Measurements from ENCODE around the gene CUTC.
A peak's percentile ranks its signal among the peaks of the same experiment; 100 is the strongest.
"Not testable (repeated sequence)": the region's sequence is repeated elsewhere in the genome, so short reads cannot be mapped to it uniquely, and the experiment has no call there.

CUTC gene, protein sequence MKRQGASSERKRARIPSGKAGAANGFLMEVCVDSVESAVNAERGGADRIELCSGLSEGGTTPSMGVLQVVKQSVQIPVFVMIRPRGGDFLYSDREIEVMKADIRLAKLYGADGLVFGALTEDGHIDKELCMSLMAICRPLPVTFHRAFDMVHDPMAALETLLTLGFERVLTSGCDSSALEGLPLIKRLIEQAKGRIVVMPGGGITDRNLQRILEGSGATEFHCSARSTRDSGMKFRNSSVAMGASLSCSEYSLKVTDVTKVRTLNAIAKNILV

GRCh38 chr10:99732033-99732842, at the start of gene CUTC, which contains the start of gene COX15:
CUTC (plus strand) TSS chr10:99732234; CDS start chr10:99732349, 115 bp downstream.
COX15 (minus strand) TSS chr10:99732127; CDS start chr10:99732049, 78 bp downstream.
- ATAC-seq (peak; percentile 96), DNase-seq (peak; percentile 95)

DNA sequence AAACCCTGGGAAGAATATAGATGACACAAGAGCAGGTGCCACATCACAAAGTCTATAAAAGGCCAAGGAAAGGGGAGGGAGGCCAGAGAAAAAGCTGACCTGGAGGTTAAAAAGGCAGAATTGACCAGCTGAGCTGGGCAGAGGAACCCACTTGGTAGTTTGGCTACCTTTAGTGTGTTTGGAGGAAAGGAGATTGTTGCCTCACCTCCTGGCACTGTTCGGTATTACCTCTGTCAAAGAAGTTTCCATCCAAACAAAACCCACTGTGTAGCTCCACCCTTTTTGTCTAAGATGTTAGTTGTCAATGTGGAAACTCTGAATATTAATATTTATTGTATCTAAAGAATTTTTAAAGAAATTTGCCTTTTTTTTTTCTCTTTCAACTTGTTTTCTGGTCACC, 49.3 kb upstream of the CUTC start:
- DNase-seq (no peak), ATAC-seq (peak; percentile 59)

- ATAC-seq (no peak), DNase-seq (no peak)
Observed at GRCh38 chr10:99685597-99685967, 46.5 kb upstream of the CUTC start.

- DNase-seq (no peak), ATAC-seq (no peak)
Observed at GRCh38 chr10:99689461-99689860, 42.6 kb upstream of the CUTC start.

GRCh38 chr10:99693933-99694583, 38.0 kb upstream of the CUTC start:
- no peak for ATAC-seq

GRCh38 chr10:99695761-99696160, 36.3 kb upstream of the CUTC start:
- ATAC-seq (no peak), DNase-seq (no peak)

More at GRCh38 chr10:99693933-99694583, 38.0 kb upstream of the CUTC start:
- no peak for DNase-seq

GRCh38 chr10:99698504-99699080, 33.4 kb upstream of the CUTC start:
- DNase-seq (no peak), ATAC-seq (no peak)

DNA sequence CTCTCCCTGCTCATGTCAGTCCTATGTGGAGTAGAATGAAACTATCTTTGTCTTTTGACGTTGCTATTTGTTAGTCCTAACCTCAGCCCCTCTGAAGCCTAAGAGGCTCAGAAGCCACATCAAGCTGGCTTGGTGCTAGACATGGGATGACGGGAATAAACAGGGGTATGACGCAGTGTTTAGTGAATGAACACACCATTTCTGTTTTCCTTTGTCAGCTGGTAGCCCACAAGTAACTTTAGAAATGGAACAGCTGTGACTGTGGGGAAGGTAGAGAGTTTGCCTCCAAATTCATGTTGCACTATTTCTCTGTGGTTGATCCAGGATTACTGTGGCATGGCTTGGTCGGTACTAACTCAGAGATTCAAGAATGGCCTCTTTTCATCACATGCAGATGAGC, 31.4 kb upstream of the CUTC start:
- ATAC-seq = no peak
- DNase-seq = no peak

GRCh38 chr10:99708428-99709012, 23.5 kb upstream of the CUTC start:
- no peak for DNase-seq
- ATAC-seq = no peak

DNA sequence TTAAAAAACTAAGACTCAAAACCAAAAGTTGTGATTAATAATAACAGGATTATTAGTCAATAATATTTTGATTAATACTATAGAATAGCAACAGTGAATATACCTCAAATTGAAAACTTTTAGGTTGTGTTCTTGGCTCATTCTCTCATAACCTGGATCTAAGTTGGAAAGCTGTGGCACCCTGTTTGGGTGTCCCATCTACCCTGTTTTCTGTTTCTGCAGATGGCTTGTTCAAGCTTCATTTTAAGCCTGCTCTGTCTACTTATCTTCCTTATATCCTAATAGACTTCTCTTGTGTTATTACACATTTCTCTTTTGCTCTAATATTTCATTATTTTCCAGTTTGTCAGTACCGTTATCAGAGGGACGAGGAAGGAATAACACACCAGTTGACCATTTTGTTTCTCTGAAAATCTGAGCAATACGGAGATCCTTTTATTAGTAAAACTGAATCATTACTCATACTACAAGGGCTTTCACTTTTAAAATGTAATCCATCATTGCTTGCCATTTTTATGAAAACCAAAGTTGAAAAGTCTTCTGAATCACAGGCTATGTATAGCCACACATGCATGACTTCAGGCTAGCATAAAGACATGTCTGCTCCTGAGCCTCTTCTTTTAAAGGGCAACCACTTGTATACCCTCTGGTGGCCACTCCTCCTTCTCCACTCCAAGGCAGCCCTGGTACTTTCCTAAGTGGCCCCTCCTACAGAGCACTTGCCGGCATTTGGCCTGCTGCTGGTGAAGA, 22.4 kb upstream of the CUTC start:
- peak; percentile 86 for ATAC-seq
- DNase-seq = peak; percentile 5

- peak; percentile 24 for DNase-seq
- peak; percentile 80 for ATAC-seq
Observed at GRCh38 chr10:99711129-99711719, 20.8 kb upstream of the CUTC start.

GRCh38 chr10:99714446-99714845, 17.6 kb upstream of the CUTC start:
- DNase-seq (no peak), ATAC-seq (no peak)

DNA sequence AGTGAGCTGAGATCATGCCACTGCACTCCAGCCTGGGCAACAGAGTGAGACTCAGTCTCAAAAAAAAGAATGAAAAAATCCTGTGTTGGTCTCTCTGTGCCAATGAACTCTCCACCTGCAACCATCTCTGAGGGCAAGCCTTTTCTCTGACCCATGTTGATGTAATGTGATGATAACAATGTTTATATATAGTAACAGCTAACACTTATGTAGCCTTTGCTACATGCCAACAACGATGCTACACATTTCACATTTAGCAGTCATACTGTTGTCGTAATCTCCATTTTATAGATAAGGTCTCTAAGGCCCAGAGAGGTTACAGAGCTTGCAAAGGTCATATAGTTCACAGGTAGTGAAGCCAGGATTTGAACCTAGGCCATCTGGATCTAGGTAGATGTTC, 11.6 kb upstream of the CUTC start:
- DNase-seq (no peak), ATAC-seq (no peak)

DNA sequence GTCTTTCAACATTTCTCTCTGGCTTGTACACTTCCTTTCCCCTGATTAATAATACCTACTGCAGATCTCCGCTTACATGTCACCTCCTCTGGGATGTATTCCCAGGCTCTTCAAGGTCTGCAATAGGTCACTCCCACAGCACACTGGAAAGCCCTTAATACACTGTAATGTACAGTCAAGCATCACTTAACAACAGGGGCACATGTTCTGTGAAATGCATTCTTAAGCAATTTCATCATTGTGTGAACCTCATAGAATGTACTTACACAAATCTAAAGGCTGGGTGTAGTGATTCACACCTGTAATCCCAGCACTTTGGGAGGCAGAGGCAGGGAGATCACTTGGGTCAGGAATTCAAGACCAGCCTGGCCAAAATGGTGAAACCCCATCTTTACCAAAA, 2.0 kb upstream of the CUTC start:
- DNase-seq (no peak), ATAC-seq (no peak)

DNA sequence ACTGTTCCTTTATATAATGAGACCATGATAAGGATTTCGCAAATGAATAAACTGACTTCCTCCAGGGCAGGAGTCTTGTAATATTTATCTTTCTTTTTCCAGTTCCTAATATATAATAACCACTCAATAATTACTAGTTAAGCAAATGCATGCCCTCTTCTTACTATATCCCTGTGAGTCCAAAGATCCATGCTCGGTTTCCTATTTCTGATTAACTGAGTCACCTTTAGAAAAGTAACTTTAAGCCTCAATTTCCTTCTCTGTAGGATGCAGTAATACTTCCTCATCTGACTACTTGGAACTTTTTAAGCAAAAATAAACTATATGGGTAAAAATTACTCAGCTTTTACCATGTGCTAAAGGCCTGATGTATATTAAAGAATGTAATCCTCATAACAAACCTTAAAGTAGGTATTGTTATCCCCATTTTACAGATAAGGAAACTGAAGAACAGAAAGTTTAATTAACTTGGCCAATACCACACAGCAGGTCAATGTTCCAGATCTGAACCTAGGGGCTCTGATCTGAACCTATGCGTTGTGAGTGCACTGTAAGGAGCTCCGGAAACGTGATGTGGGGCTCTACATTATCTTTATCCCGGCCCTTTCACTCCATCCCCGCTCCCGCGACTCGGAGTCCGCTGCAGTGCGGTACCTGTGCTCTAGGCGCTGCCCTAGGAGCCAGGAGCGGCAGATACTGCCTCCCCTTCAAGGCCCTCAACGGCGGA, 565 bp upstream of the CUTC start:
- DNase-seq (no peak), ATAC-seq (no peak)

- no peak for DNase-seq
- no peak for ATAC-seq
Observed at GRCh38 chr10:99733366-99733765, 1.3 kb downstream of the CUTC start.

- ATAC-seq = not testable (repeated sequence)
Observed at GRCh38 chr10:99734111-99734510, 2.1 kb downstream of the CUTC start.

GRCh38 chr10:99740260-99740659, 8.2 kb downstream of the CUTC start:
- ATAC-seq = no peak
- DNase-seq = no peak

More at GRCh38 chr10:99734111-99734510, 2.1 kb downstream of the CUTC start:
- not testable (repeated sequence) for DNase-seq

- no peak for ATAC-seq
- DNase-seq = no peak
Observed at GRCh38 chr10:99740933-99741559, 9.0 kb downstream of the CUTC start.

DNA sequence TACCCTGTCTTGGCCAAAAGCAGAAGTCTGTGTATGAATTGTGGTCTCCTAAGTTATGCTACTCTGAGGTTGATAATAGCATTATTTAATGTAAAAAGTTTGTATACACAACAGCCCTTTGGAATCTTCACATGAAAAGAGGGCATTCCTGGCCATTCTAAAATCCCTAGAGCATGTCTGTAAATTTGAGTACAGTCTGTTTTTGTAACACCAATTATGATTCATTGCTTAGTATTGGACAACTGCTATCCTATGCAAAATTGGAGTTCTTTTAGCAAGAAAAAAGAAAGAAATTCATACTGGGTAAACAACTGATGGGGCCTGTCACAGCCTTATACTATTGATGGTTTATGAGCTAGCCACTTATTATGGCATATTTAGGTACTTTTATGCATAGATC, 10.2 kb downstream of the CUTC start:
- ATAC-seq (no peak), DNase-seq (no peak)

All from stimulated activated naive CD8-positive, alpha-beta T cell treated with anti-CD3 and anti-CD28 coated beads, Interleukin-15, Interleukin-2, amounts not matched to agents 100 U/mL and 50 U/mL, for 24 hours (primary cell).